Measurements from ENCODE around the gene CARMIL3.

- TF ChIP-seq, protein P1, sequence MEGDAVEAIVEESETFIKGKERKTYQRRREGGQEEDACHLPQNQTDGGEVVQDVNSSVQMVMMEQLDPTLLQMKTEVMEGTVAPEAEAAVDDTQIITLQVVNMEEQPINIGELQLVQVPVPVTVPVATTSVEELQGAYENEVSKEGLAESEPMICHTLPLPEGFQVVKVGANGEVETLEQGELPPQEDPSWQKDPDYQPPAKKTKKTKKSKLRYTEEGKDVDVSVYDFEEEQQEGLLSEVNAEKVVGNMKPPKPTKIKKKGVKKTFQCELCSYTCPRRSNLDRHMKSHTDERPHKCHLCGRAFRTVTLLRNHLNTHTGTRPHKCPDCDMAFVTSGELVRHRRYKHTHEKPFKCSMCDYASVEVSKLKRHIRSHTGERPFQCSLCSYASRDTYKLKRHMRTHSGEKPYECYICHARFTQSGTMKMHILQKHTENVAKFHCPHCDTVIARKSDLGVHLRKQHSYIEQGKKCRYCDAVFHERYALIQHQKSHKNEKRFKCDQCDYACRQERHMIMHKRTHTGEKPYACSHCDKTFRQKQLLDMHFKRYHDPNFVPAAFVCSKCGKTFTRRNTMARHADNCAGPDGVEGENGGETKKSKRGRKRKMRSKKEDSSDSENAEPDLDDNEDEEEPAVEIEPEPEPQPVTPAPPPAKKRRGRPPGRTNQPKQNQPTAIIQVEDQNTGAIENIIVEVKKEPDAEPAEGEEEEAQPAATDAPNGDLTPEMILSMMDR (conservative IDR thresholded peaks at IDR 0.05; ENCODE audit: low read depth, low read length) = no peak
- no peak for TF ChIP-seq EZH2phosphoT487 (IDR thresholded peaks at IDR 0.05; ENCODE audit: borderline replicate concordance, low read length)
- TF ChIP-seq EZH2 (IDR thresholded peaks at IDR 0.05; ENCODE audit: low read length, unreplicated experiment) = no peak
Measured at GRCh38 chr14:24064856-24065255, 13.0 kb downstream of the CARMIL3 start.
